Lower leg skin (tissue), 3 donors: ENCODE measurements around the gene STK4.

Source experiments
- CTCF ChIP-seq, 3 donors: fragments of 450-650 bp; IDR thresholded peaks; one replicate each; pipeline ENCODE4 v1.5.1; 2016; ENCODE audit warnings: antibody characterized with exemption in 3 of 3, mild to moderate bottlenecking in 3 of 3, moderate library complexity in 2 of 3
- POLR2A ChIP-seq, 2 donors: fragments of 450-650 bp; IDR thresholded peaks; one replicate each; pipeline ENCODE4 v1.6.1; 2016 to 2017; ENCODE audit warnings: antibody characterized with exemption in 2 of 2, mild to moderate bottlenecking in 1 of 2, moderate library complexity in 1 of 2

GRCh38 chr20:44965651-44966029 lies 672 bp upstream of the STK4 start:
- no peak for TF ChIP-seq CTCF (IDR thresholded peaks at IDR 0.05)
- TF ChIP-seq POLR2A (IDR thresholded peaks at IDR 0.05) = no peak
